Renal cortical epithelial cell (primary cell): ENCODE measurements around the gene ARHGDIG. TPM values are rescaled to one million over a fixed set of nuclear protein-coding genes. Genes with fewer than 3 reads are reported as not detected.

Source experiments
- DNase-seq: peaks from one replicate; pipeline ENCODE4 v3.0.0-alpha.2; 2011; ENCODE audit warnings: low read depth
- total RNA-seq: library from RNA; depleted of rRNA; stranded (reverse); fragments of >200 nt; gene quantifications from 2 replicates; pipeline ENCODE4 v1.2.3, GENCODE V29; 2014

Gene ARHGDIG
- total RNA-seq, 1 donor from 2014 or later: not detected

DNA sequence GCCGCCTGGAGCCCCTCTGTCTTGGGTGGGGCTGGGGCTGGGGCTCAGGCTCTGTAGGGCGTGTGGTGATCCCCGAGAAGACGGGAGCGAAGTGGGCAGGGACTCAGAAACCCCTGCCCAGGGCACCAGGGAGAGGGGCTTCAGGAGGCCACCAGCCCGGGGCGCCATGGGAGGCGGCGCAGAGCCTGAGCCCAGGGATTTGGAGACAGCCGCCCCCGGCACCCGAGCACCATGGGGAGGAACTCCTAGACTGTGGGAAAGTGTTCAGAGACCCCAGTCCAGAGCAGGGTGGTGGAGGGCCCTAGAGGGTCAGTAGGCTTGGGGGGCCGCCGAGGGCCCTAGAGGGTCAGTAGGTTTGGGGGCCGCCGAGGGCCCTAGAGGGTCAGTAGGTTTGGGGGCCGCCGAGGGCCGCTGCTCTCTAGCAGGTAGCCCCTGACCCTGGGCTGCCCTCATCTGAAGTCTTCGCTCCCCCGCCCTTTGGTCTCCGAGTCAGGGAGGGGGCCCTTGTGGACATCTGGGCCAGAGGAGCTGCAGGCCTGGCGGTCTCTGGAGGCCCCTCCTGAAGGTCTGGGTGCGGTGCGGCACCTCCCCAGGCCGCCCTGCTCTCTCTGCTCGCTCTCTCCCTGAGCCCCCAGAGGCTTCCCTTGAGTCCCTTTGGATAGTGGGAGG, 734 bp downstream of the ARHGDIG start:
- no peak for DNase-seq

DNA sequence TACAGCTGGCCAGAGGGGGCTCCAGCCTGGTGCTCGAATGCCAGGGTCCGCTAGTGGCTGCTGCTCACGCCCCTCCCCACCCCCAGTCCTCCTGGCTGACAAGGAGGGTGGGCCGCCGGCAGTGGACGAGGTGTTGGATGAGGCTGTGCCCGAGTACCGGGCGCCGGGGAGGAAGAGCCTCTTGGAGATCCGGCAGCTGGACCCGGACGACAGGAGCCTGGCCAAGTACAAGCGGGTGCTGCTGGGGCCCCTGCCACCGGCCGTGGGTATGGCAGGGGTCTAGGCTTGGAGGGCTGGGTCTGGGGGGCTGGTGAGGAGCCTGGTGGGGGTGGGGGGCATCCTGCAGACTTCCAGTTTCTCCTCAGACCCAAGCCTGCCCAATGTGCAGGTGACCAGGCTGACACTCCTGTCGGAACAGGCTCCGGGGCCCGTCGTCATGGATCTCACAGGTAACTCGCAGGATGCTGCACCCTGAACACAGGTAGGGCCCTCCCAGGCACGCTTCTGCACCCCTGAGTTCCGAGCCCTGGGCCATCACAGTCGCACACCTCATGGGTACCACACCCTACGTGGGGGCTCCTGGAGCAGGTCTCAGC, 1.4 kb downstream of the ARHGDIG start:
- no peak for DNase-seq

DNA sequence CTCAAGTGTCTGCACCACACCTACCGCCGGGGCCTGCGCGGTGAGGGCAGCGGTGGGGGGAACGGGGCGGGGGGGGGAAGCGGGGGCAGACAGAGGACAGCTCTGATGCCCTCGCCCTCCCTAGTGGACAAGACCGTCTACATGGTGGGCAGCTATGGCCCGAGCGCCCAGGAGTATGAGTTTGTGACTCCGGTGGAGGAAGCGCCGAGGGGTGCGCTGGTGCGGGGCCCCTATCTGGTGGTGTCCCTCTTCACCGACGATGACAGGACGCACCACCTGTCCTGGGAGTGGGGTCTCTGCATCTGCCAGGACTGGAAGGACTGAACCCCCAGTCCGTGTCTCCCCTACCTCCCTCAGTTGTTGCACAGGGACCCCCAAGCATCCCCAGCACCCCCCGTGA, 2.1 kb downstream of the ARHGDIG start:
- DNase-seq: no peak

DNA sequence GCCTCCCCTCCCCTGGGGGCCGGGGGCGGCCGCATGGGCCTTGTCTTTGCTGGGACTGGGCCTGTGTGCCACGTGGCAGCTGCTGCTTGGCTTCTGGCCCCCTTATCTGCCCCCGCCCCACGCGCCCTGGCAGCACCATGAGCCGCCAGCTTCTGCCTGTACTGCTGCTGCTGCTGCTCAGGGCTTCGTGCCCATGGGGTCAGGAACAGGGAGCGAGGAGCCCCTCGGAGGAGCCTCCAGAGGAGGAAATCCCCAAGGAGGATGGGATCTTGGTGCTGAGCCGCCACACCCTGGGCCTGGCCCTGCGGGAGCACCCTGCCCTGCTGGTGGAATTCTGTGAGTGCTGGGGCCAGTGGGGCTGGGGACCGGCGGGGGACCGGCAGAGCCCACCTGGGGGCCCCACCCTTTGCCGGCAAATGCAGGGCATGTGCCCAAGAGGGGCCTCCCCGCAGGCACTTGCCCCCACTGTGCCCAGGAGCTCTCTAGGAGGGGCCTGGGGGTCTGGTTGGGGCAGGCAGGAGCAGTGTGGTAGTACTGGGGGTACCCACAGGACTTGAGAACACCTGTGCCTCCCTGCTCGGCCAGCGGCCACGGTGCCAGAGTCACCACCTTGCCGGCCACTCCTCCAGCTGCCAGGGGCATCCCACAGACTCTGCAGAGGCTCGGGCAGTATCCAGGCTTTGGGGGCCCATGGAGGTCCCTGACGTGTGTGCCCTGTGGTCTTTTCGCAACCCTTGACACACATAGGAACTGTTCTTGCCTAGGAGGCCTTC, 2.8 kb downstream of the ARHGDIG start, which contains the start of gene PDIA2:
TSS of gene PDIA2 (plus strand) at position 132 of the 773 bp plus-strand sequence. CDS start at position 138, 6 bp downstream.
- DNase-seq: no peak

DNA sequence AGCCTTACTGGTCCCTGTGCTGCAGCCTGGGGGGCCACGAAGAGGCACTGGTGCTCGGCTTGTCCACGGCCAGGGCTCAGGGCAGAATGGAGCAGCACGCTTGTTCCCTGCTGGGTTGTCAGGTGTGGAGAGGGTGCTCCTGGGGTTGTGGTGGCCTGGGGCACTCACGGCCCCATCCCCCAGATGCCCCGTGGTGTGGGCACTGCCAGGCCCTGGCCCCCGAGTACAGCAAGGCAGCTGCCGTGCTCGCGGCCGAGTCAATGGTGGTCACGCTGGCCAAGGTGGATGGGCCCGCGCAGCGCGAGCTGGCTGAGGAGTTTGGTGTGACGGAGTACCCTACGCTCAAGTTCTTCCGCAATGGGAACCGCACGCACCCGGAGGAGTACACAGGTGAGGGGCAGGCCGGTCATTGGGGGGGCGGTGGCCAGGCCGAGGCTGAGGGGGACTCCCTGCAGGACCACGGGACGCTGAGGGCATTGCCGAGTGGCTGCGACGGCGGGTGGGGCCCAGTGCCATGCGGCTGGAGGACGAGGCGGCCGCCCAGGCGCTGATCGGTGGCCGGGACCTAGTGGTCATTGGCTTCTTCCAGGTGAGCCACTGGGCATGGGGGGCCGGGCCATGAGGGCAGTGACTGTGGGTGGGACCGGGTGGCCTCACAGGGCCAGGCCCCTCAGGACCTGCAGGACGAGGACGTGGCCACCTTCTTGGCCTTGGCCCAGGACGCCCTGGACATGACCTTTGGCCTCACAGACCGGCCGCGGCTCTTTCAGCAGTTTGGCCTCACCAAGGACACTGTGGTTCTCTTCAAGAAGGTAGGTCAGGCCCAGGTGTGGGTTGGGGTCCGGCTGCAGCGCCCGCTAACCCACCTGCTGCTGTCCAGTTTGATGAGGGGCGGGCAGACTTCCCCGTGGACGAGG, 4.1 kb downstream of the ARHGDIG start:
- DNase-seq: no peak

DNA sequence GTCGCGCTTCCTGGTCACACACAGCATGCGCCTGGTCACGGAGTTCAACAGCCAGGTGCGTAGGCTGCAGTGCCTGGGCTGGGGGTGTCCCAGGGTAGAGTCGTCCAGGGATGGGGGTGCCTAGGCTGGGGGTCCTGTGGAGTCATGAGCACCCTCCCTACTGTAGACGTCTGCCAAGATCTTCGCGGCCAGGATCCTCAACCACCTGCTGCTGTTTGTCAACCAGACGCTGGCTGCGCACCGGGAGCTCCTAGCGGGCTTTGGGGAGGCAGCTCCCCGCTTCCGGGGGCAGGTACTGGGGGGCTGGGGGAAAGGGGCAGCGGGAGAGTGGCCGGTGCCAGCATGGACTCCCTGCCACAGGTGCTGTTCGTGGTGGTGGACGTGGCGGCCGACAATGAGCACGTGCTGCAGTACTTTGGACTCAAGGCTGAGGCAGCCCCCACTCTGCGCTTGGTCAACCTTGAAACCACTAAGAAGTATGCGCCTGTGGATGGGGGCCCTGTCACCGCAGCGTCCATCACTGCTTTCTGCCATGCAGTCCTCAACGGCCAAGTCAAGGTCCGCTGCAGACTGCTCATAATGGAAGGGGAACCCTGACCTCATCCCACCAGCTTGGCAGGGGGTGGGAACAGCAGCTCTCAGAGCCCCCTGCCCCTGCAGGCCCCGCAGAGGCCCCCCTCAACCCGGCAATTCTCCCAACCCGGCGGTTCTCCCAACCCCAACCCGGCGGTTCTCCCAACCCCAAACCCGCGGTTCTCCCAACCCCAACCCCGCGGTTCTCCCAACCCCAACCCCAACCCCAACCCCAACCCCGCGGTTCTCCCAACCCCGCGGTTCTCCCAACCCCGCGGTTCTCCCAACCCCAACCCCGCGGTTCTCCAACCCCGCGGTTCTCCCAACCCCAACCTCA, 5.0 kb downstream of the ARHGDIG start:
- DNase-seq: peak; percentile 64

DNA sequence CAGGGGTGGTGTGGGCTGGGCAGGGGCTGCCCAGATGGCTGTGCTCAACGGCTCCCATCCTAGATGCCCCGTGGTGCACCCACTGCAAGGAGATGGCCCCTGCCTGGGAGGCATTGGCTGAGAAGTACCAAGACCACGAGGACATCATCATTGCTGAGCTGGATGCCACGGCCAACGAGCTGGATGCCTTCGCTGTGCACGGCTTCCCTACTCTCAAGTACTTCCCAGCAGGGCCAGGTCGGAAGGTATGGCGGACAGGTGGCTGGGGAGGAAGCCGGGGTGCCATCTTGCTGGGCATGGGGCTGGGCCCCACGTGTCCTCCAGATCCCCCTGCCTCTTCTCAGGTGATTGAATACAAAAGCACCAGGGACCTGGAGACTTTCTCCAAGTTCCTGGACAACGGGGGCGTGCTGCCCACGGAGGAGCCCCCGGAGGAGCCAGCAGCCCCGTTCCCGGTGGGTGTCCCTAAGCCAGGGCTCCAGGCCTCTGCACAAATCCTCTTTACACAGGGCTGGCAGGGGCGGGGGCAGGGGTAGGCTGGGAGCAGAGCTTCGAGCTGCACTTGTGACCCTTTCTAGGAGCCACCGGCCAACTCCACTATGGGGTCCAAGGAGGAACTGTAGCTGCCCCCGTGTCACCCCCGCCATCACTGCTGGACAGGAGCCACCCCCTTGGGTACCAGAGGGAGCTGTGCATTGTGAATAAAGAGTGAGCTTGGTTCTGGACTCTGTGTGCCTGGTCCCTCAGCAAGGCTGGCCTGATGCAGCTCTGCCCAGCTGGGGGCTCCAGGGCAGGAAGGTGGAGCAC, 6.3 kb downstream of the ARHGDIG start:
- no peak for DNase-seq

DNA sequence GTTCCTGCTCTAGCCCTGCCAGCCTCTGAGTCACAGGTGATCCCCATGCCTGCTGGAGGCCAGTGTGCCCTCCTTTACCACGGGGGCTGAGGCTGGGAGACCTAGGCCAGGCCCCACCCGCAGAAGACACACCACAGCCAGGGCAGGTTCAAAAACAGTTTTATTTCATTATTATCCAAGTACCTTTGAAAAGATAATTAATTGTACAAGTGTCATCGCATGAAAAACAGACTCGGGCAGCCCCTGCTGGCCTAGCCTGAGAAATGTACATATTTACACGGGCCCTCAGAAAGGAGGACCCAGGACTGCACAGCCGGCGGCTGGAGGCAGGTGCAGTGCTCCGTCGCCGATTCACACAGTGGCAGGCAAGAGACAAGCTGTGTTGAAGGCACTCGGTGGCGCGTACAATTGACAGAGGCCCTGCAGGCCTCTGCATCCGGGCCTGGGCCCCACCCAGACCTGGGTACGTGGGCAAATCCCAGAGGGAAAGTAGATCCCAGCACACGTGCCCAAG, 7.0 kb downstream of the ARHGDIG start:
- no peak for DNase-seq

DNA sequence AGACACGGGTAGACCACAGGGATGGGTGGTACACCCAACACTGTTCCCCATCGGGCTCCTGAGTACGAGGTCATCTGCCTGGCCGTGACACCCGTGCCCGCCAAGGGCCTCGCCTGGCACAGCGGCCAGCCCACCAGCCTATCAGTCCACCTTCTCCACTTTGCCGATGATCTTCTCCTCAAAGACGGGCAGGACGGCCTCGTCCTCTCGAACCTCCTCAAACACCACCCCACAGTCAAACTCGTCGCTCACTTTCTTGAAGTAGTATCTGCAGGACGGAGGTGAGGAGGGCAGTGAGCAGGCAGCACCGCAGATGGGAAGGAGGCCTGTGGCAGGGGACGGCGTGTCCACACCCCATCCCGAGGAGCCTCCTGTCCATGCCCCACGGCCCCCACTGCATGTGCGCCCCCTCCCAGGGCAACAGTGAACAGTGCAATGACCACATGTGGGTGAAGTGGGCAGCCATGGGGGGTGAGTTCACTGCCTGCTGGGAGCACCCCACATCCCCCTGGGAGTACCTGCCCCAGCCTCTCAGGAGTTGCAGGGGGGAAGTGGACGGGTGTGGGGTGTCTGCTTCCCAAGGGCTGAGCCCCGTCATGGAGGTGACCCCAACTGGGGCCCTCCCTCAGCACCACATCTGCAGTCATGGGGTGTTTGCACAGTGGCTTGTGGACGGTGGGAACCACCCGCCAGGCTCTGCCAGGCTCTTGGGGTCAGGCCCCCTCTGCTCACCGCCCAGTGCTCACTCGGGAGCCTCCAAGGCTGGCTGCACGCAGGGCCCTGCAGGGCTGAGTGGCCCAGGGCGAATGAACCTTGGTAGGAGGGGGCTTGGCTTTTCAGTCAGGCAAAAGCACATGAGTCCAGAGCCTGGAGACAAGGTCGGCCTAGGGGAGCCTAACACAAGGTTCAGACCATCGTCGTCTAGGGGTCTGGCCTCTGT, 7.9 kb downstream of the ARHGDIG start:
- no peak for DNase-seq

DNA sequence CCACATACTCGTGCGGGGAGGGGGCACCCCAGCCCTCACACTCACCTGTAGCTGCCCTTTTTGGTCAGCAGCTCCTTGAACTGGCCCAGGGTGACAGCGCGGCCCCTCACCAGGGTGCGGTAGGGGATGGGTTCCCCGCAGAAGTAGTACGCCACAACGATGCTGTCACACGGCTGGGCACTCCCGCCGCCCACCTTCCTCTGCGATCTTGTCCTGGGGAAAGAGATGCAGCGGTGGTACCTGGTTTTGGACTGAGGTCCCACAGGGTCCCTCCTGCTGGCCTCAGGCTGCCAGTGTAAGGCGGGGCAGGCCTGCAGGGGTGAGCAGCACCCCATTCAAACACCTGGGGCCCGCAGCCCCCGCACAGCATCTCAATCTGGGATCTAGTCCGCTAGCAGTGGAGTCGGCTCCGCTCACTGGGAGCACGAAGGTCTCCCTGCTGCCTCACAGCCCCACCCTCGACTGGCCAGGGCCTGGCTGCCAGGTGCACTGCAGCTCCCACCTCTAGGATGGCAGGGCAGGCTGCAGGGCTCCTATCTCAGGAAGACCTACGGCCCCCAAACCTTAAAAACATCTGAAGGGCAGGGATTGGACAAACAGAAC, 9.1 kb downstream of the ARHGDIG start:
- DNase-seq: no peak

DNA sequence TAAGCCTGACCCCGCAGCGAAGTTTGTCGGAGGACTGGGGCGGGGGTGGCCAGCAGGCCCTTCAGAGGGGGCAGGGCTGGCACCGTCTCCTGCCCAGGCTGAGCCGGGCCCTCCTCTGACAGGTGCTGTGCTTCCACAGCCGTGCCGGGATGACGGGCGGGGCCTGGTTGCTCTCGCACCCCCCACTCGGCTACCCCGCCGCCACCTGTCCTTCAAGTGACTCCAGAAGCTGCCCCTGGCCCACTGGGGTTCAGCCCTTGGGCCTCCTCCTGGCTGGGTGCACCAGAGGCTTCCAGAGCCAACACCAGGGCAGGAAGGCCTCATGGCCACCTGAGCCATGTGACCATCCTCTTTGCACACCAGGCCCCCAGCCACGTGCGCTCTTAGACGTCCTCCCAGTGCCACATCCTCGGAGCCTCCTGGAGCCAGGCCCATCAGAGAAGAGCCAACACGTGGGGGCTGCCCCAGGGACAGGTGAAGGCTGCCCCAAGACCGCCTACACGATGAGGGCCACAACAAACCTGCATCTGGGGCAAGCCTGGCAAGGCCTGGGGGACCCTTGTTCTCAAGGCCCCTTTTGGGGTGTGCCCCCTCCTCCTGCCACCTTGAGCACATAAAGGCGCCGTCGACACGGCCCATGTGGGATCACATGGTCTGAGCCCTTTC, 9.8 kb downstream of the ARHGDIG start:
- DNase-seq: no peak

DNA sequence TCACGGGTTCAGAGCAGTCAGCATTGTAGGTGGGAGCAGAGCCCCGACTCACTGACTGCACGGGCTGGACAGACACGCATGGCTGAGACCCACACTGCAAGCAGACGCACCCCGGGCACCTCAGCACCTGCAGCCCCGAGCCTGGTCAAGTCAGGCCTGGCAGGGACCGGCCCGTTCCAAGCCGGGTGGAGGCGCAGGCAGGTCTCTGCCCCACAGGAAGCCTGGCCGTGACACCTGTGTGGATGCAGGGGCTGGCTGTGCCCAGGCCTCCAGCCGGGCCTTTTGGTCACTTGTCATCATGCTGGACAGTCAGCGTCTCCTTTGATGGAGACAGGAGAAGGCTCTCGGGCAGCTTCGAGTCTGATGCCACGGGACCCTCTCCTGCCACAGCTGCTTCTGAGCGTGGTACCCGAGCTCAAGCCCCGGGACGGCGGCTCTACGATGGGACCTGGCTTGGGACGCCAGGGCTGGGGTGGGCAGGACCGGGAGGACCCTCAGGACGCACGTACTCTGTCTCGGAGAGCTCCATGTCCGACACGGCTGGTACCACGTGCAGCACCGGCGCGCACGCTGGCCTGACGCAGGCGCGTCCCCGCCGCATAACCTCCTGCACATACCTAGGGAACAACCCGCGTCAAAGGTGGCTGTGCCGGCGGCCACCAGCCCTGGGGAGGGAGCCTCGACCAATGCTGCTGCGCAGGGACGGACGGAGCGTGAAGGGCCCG, 10.5 kb downstream of the ARHGDIG start:
- DNase-seq: no peak

DNA sequence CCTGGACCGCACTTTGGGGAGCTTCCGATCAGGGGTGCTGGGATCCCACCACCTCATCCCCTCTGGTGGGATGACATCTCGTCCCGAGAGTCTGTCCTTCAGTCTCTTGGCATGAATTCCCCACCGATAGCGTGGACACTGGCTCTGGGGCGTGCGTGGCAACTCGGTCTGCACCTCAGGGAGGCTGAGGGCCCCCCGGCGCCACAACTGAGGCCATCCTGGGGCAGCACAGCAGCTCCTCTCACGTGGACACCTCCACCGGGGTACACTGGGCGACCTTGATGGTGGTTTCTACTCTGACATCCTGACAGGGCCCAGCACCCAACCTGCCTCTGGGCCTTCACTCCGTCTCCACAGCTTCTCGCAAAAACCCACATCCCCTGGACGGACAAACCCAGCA, 11.1 kb downstream of the ARHGDIG start:
- no peak for DNase-seq

DNA sequence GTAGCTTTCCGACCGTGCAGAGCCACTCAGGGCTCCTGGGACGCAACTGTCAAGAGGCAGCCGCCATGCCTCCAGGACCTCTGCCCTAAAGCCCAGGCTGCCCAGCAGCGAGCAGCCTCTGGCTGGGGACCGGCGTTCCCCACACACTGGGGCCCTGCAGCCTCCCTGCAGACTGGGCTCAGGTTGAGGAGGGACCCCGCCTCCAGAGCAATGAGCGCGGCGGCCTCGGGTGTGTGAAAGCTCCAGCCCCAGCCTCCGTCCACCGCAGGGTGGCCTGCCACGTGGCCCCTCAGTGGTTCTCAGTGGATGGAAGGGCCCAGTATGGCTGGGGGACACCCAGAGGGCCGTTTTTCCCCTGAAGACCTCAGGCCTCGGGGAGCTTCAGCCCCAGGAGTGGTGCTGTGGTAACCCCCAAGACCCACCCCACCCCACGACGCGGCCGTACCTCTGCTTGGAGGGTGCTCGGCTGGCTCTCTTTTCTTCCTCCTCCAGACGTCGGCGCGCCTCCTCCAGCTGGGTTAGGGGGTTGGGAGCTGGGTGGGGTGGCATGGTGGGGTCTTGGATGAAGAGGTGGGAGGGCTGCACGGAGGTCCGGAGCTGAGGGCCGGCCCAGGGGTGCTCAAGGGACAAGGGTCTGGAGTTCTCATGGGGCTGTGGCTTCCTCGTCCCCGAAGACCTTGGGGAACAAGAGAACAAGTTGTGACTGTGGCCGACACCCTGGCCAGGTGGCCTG, 12.8 kb downstream of the ARHGDIG start:
- DNase-seq: no peak

DNA sequence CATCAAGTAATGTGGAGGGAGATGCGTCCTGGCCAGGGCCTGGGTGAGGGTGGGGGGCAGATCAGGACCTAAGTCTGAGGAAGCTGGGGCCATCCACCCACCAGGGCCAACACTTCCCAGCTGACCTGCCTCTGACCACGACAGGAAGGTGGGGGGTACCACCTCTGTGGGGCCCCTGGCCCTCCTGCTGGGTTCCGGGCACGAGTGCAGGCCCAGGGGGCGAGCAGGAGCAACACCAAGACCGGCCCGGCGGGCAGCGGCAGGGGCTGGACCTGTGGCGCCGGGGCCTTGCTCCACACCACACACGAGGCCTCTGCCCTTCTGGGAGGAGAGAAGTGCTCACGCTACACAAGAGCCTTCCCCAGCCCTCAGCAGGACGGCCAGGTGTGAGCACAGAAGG, 15.9 kb downstream of the ARHGDIG start:
- no peak for DNase-seq

DNA sequence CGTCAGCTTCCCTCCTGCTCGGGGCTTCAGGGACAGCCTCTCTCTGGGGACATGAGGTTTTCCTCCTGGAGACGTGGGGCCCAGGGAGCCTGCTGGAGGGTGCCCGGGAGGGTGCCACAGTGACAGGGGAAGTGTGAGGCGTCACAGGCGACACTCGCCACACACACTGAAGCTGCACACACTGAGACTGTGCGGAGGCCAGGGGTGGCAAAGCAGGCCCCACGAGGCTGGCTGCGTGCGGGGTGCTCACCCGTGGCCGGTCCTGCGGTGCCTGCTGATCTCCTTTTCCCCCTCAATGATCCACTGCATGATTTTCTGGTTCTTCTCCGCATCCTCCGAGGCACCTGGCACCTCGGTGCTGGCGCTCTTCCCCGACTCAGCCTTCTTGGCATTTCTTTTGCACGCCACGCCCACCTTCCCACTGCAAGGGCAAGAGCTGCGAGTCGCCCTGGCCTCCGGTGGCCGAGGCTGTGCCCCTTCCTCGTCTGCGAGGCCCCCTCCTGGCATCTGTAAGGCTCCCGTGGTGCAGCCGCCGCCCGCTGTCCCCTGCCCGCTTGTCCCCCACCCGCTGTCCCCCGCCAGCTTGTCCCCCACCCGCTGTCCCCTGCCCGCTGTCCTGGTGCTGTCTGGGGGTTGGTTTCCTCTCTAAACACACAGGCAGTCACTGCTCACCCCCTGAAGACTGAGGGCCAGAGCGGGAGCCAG, 16.6 kb downstream of the ARHGDIG start:
- no peak for DNase-seq
